ENCODE results near the gene TMEM273.

GRCh38 chr10:49152037-49152436, 36.2 kb downstream of the TMEM273 start:
- TF ChIP-seq NRF1 (IDR thresholded peaks at IDR 0.05; ENCODE audit: low read depth, low read length) (no peak), CTCF (IDR thresholded peaks at IDR 0.05) (no peak), RAD21 (IDR thresholded peaks at IDR 0.05; ENCODE audit: low read length) (no peak)

Data from SK-N-SH (cell line).